ENCODE results near the gene PCP2.

DNA sequence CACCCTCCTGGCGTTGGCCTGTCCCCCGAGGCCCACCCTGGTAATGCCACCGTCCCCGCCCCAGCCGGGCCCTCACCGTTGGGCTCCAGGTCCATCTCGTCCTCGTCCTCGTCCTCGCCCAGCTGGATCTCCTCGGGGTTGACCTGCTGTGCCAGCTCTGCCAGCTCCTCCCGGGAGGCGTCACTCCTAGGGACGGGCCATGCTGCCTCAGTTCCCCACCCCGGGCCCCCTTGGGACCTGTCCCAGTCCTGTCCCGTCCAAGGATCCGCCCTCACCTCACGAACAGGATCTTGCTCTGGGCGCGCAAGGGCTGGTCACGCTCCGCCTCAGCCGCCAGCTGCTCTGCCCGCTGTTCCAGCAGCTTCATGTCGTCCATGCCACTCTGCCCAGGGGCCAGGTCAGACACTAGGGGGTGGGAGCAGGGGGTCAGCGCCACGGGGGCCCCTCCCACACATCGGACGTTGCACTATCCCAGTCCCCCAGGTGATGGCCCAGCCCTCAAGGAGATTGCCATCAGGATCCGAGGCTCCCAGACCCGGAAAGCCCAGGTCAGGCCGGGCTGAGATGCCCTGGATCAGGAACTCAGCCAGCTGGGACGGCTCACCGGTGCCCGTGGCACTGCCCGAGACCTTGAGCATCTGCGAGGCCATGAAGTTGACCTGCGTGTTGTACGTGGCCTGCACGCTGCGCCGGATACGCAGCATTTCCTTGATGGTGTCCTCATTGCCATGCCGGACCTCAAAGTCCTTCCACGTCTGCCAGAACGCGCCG is 13.7 kb downstream of the PCP2 start:
- TF ChIP-seq POLR2A (IDR thresholded peaks at IDR 0.05; ENCODE audit: low read length) (no peak), GATA1 (IDR thresholded peaks at IDR 0.05; ENCODE audit: low read depth, low read length) (no peak)

All from erythroblast (primary cell).